Activated T-helper 2 cell treated with anti-CD3 and anti-CD28 coated beads, Interferon-gamma antibody, Interleukin-2, Interleukin-4, amounts not matched to agents 10 μg/mL and 5 μg/mL and 100 μg/mL, durations not matched to agents 14 hours and 24 hours and 36 hours (primary cell): ENCODE results near the gene LY6G5C. TPM values are rescaled to one million over a fixed set of nuclear protein-coding genes. Genes with fewer than 3 reads are reported as not detected.

ENCODE experiments used
- DNase-seq: peaks from one replicate; pipeline ENCODE4 v3.0.0; 2021; ENCODE audit warnings: low spot score
- H3K27ac Mint-ChIP-seq: one replicate; pipeline ENCODE4 v1.8.0; 2021; ENCODE audit warnings: mixed read lengths
- H3K27me3 Mint-ChIP-seq: one replicate; pipeline ENCODE4 v1.8.0; 2021; ENCODE audit warnings: low read depth, mixed read lengths
- H3K36me3 Mint-ChIP-seq: one replicate; pipeline ENCODE4 v1.8.0; 2021; ENCODE audit warnings: low read depth, mixed read lengths
- H3K4me1 Mint-ChIP-seq: one replicate; pipeline ENCODE4 v1.8.0; 2021; ENCODE audit warnings: low read depth, mixed read lengths
- H3K4me3 Mint-ChIP-seq: one replicate; pipeline ENCODE4 v1.8.0; 2021; ENCODE audit warnings: low read depth, mild to moderate bottlenecking, moderate library complexity, mixed read lengths
- H3K9me3 Mint-ChIP-seq: one replicate; pipeline ENCODE4 v1.8.0; 2021; ENCODE audit warnings: mixed read lengths
- intact Hi-C: fragments of 100-400 bp; cut with micrococcal nuclease; formaldehyde crosslinking; loops from one replicate; pipeline ENCODE4 v1.15.1; 2023
- total RNA-seq: library from RNA; stranded (reverse); gene quantifications from 2 replicates; pipeline ENCODE4 v1.2.3, GENCODE V29; 2022

The LY6G5C gene
- total RNA-seq, 1 donor from 2014 or later: 4.6 TPM

GRCh38 chr6:31722173-31722572 is 41.3 kb upstream of the LY6G5C start:
- intact Hi-C loops: no loop called here

GRCh38 chr6:31721351-31722020 is 40.6 kb upstream of the LY6G5C start, which contains the start of gene LY6G6C:
Gene LY6G6C, minus strand, starts transcription at chr6:31721746. Its CDS starts 67 bp downstream, at chr6:31721679.
- peaks cover 17% of the 10 kb centered on the region for H3K4me1 Mint-ChIP-seq
- no peak for DNase-seq
- H3K9me3 Mint-ChIP-seq: no peaks in the 10 kb centered on the region
- H3K27me3 Mint-ChIP-seq: peaks cover 5% of the 10 kb centered on the region
- no peak within 1 kb of the TSS for H3K27ac Mint-ChIP-seq
- H3K4me3 Mint-ChIP-seq: no peak within 1 kb of the TSS
- H3K36me3 Mint-ChIP-seq: peaks cover 3% of the 10 kb centered on the region
- intact Hi-C loops: no loop called here

More at GRCh38 chr6:31722173-31722572, 41.3 kb upstream of the LY6G5C start:
- peaks cover 5% of the 10 kb centered on the region for H3K27me3 Mint-ChIP-seq
- DNase-seq: no peak
- no peak overlapping the region for H3K27ac Mint-ChIP-seq
- H3K4me1 Mint-ChIP-seq: peaks cover 24% of the 10 kb centered on the region
- no peaks in the 10 kb centered on the region for H3K9me3 Mint-ChIP-seq
- H3K4me3 Mint-ChIP-seq: no peak overlapping the region
- H3K36me3 Mint-ChIP-seq: peaks cover 7% of the 10 kb centered on the region

- no peak overlapping the region for H3K27ac Mint-ChIP-seq
Observed at GRCh38 chr6:31720196-31720770, 39.4 kb upstream of the LY6G5C start.

GRCh38 chr6:31719001-31719400 is 38.1 kb upstream of the LY6G5C start:
- DNase-seq: no peak
- H3K4me3 Mint-ChIP-seq: no peak overlapping the region
- H3K27me3 Mint-ChIP-seq: peaks cover 7% of the 10 kb centered on the region
- intact Hi-C loops: no loop called here
- no peaks in the 10 kb centered on the region for H3K9me3 Mint-ChIP-seq
- no peak overlapping the region for H3K27ac Mint-ChIP-seq
- H3K4me1 Mint-ChIP-seq: peaks cover 7% of the 10 kb centered on the region
- no peaks in the 10 kb centered on the region for H3K36me3 Mint-ChIP-seq

More at GRCh38 chr6:31720196-31720770, 39.4 kb upstream of the LY6G5C start:
- DNase-seq: no peak
- H3K36me3 Mint-ChIP-seq: no peaks in the 10 kb centered on the region
- no peaks in the 10 kb centered on the region for H3K9me3 Mint-ChIP-seq
- H3K27me3 Mint-ChIP-seq: peaks cover 5% of the 10 kb centered on the region
- intact Hi-C loops: no loop called here
- H3K4me1 Mint-ChIP-seq: peaks cover 7% of the 10 kb centered on the region
- no peak overlapping the region for H3K4me3 Mint-ChIP-seq

- Mint-ChIP-seq H3K4me1 (peaks cover 7% of the 10 kb centered on the region), H3K4me3 (no peak overlapping the region), H3K27ac (no peak overlapping the region), H3K9me3 (no peaks in the 10 kb centered on the region), H3K27me3 (peaks cover 8% of the 10 kb centered on the region), H3K36me3 (no peaks in the 10 kb centered on the region)
- DNase-seq: no peak
- intact Hi-C loops: no loop called here
Observed at GRCh38 chr6:31718265-31718664, 37.4 kb upstream of the LY6G5C start.

GRCh38 chr6:31717499-31718222 is 36.8 kb upstream of the LY6G5C start:
- Mint-ChIP-seq H3K4me1 (peaks cover 7% of the 10 kb centered on the region), H3K9me3 (no peaks in the 10 kb centered on the region), H3K27ac (no peak overlapping the region), H3K27me3 (peaks cover 11% of the 10 kb centered on the region), H3K36me3 (no peaks in the 10 kb centered on the region), H3K4me3 (no peak overlapping the region)
- no peak for DNase-seq
- intact Hi-C loops: no loop called here

- Mint-ChIP-seq H3K27me3 (peaks cover 13% of the 10 kb centered on the region), H3K4me3 (no peak within 1 kb of the TSS), H3K9me3 (no peaks in the 10 kb centered on the region), H3K36me3 (no peaks in the 10 kb centered on the region), H3K4me1 (peaks cover 9% of the 10 kb centered on the region), H3K27ac (no peak within 1 kb of the TSS)
- intact Hi-C loops: no loop called here
- DNase-seq: no peak
Observed at GRCh38 chr6:31715022-31715958, 34.4 kb upstream of the LY6G5C start, which contains the start of gene LY6G6D. Gene LY6G6D, plus strand, starts transcription at chr6:31715348. Its CDS starts 8 bp downstream, at chr6:31715356.

- Mint-ChIP-seq H3K36me3 (no peaks in the 10 kb centered on the region), H3K4me1 (peaks cover 9% of the 10 kb centered on the region)
Observed at GRCh38 chr6:31713991-31714684, 33.3 kb upstream of the LY6G5C start.

GRCh38 chr6:31713465-31713864 is 32.6 kb upstream of the LY6G5C start:
- H3K4me1 Mint-ChIP-seq: peaks cover 9% of the 10 kb centered on the region
- H3K4me3 Mint-ChIP-seq: no peak overlapping the region
- DNase-seq: no peak
- peaks cover 9% of the 10 kb centered on the region for H3K27me3 Mint-ChIP-seq
- no peaks in the 10 kb centered on the region for H3K9me3 Mint-ChIP-seq
- no peak overlapping the region for H3K27ac Mint-ChIP-seq
- intact Hi-C loops: no loop called here
- H3K36me3 Mint-ChIP-seq: no peaks in the 10 kb centered on the region

More at GRCh38 chr6:31713991-31714684, 33.3 kb upstream of the LY6G5C start:
- no peak overlapping the region for H3K27ac Mint-ChIP-seq
- no peaks in the 10 kb centered on the region for H3K9me3 Mint-ChIP-seq
- H3K27me3 Mint-ChIP-seq: peaks cover 9% of the 10 kb centered on the region
- intact Hi-C loops: no loop called here
- DNase-seq: no peak
- no peak overlapping the region for H3K4me3 Mint-ChIP-seq

GRCh38 chr6:31712296-31712695 is 31.4 kb upstream of the LY6G5C start:
- Mint-ChIP-seq H3K27me3 (peaks cover 9% of the 10 kb centered on the region), H3K4me3 (no peak overlapping the region), H3K36me3 (no peaks in the 10 kb centered on the region), H3K4me1 (peaks cover 9% of the 10 kb centered on the region), H3K27ac (no peak overlapping the region), H3K9me3 (no peaks in the 10 kb centered on the region)
- no peak for DNase-seq
- intact Hi-C loops: no loop called here

- no peaks in the 10 kb centered on the region for H3K9me3 Mint-ChIP-seq
- no peak overlapping the region for H3K27ac Mint-ChIP-seq
- peaks cover 9% of the 10 kb centered on the region for H3K27me3 Mint-ChIP-seq
- no peaks in the 10 kb centered on the region for H3K36me3 Mint-ChIP-seq
- H3K4me3 Mint-ChIP-seq: no peak overlapping the region
- no peak for DNase-seq
- intact Hi-C loops: no loop called here
- H3K4me1 Mint-ChIP-seq: peaks cover 9% of the 10 kb centered on the region
Observed at GRCh38 chr6:31711233-31711632, 30.4 kb upstream of the LY6G5C start.
